GM12873 (cell line): ENCODE data around the gene GPR18.

ENCODE experiments used
- CTCF ChIP-seq: IDR thresholded peaks from 2 replicates; pipeline ENCODE4 v1.5.1; 2012; ENCODE audit warnings: low read depth, mild to moderate bottlenecking, moderate library complexity, low read length, control low read depth; ENCODE audit not compliant: insufficient read depth; ENCODE audit errors: missing control alignments

GPR18 gene

GRCh38 chr13:99275093-99275469, 16.9 kb upstream of the GPR18 start:
- no peak for TF ChIP-seq CTCF

DNA sequence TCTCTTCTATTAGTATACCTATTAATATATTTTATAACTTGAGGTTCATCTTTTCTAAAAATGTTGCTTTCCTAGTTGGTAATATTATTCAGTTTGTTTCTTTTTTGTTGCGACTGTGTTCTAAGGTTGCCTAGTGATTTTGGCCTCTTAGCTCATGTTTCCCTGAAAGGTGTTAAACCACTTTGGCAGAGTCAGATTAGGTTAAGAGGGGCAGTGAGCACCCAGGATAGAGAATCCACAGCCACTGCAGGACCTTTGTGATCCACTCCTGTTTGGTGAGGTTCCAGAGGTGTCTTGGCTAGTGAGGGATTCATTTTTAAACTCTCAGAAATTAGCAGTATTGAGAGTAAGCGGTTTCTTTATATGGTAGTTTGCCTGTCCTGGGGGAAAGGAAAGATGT, 14.9 kb upstream of the GPR18 start:
- no peak for TF ChIP-seq CTCF

DNA sequence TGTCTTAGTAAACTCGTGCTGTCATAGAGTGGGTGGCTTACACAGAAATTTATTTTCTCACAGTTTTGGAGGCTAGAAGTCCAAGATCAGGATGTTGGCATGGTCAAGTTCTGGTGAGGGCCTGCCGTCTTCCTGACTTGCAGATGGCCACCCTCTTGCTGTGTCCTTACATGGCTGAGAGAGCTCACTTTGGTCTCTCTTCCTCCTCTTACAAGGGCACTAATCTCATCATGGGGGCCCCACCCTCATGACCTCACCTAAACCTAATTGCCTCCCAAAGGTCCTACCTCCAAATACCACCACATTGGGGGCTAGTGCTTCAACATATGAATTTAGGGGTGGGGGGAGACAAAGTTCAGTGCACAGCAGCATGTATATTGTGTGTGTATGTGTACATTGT, 14.3 kb upstream of the GPR18 start:
- TF ChIP-seq CTCF = no peak

DNA sequence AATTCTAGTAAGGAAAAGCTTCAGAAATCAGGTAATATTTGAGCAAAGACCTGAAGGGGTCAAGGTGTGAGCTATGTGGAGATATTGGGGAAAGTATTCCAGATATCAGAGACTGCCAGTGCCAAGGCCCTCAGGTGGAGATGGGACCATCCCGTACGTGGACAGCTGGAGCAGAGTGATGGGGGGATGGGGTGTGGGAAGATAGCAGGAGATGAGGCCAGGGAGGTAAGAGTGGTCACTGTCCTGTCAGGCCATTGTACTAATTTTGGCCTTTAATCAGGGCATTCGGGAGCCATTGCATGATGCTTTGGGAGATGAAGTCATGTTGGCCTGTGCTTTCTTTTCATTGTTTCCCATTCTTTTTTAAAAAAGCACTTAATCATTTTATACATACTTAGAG, 13.1 kb upstream of the GPR18 start:
- TF ChIP-seq CTCF = no peak

DNA sequence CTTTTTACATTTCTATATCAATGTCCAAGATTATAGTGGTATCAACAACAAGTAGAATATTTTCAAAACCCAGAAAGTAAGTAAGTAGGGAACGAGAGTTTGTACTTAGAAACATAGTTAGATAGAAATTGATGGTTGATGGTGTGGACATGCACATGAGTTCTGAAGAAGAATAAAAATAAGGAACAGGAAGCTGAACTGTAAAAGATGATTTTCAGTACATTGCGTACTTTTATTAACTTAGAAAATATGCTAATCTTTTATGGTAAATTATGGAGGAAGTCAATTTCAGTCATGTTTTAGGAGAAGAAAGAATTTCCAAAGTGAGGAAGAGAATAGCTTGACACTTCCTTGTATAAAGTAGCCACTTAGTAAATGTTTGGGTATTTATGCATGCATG, 12.3 kb upstream of the GPR18 start:
- no peak for TF ChIP-seq CTCF

DNA sequence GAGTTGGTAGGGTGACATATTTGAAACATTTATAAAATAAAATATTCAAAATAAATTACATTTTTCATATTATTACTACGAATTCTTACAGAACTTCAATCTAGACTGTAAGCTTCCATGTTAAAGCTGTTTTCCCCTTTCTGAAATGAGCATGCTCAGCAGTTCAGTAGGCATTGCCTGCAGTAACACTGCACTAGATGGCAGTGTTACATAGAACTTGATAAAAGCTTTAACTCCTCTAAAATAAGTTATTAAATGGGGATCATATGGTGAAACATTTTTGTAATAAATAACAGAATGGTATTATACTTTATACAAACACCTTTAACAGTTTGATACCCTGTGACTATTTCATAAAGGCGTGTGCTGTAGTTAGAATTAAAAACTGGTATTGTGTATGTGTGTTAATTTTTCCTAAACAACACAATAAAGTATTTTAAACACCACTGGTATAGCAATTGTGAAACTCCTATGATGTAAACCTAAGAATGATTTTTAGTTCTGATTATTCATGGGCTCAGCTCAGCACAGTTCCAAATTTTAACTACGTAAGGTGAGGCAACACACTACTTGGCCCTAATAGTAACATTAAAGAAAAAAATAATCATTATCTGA, 11.6 kb upstream of the GPR18 start:
- TF ChIP-seq CTCF = peak; percentile 65

DNA sequence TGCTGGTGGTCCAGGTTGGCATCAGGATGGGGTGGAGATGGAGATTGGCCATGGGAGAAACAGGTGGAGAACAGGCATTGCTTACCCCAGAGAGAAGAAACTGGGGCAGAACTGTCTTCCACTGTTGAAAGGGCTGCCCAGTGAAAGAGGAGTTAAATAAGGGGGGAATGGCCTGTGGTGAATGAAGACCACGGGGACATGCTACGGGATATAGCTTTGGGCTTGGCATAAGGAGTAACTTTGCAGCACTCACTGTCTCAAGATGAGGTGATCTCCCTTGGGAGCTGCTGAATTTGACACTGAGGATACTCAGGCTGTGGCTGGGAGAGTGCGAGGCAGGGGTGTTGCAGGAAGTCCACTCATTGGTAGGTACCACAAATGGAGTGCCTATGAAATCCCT, 10.6 kb upstream of the GPR18 start:
- TF ChIP-seq CTCF = no peak
